ENCODE data around the gene IL4R. TPM values are rescaled to one million over a fixed set of nuclear protein-coding genes. Genes with fewer than 3 reads are reported as not detected.

Gene IL4R
- total RNA-seq, 4 donors from 2014 or later, result 84.9 to 97.9 (median 89.8) TPM

DNA sequence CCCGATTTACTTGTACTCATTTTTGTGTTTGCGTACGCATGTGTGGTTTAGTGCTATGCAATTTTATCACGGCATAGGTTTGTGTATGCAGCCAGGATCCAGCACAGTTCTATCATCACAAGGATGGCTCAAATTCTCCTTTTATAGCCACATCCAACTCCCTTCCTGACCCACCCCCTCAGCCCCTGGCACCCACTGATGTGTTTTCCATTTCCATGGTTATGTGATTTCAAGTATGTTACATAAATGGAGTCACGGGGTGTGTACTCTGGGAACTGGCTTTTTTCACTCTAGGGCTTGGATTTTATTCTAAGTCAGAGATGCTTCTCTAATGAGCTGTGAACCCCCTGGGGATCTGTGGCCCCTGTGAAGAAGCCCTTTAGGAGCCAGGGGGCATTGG, 16.8 kb downstream of the IL4R start:
- Histone ChIP-seq H3K27ac (peak overlapping the region; percentile 97 to 100 (median 99)), H3K27me3 (no peaks in the 10 kb centered on the region), H3K9me3 (no peaks in the 10 kb centered on the region), H3K36me3 (peaks cover 0 to 49% (median 14%) of the 10 kb centered on the region in 3 donors), H3K4me1 (peaks cover 45 to 93% (median 71%) of the 10 kb centered on the region in 3 donors), H3K4me3 (no peak overlapping the region)
- intact Hi-C loops (cut with DNase I), result no loop called here
- TF ChIP-seq POLR2A (IDR thresholded peaks at IDR 0.05) (no peak), CTCF (IDR thresholded peaks at IDR 0.05) (no peak)
- WGBS, 2 donors, result 44 to 52% methylated on average over 5 of the region's 5 CpGs
- DNase-seq, result no peak

DNA sequence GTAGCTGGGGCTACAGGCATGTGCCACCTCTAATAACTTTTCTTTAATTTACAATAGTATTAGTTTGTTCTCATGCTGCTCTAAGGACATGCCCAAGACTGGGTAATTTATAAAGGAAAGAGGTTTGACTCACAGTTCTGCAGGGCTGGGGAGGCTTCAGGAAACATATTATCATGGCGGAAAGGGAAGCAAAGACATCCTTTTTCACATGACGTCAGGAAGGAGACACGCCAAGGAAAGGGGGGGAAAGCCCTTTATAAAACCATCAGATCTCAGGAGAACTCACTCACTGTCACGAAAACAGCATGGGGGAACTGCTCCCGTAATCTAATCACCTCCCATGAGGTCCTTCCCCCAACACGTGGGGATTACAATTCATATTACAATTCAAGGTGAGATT, 18.3 kb downstream of the IL4R start:
- WGBS, 2 donors, result 56 to 63% methylated on average over 5 to 6 of the region's 6 CpGs

DNA sequence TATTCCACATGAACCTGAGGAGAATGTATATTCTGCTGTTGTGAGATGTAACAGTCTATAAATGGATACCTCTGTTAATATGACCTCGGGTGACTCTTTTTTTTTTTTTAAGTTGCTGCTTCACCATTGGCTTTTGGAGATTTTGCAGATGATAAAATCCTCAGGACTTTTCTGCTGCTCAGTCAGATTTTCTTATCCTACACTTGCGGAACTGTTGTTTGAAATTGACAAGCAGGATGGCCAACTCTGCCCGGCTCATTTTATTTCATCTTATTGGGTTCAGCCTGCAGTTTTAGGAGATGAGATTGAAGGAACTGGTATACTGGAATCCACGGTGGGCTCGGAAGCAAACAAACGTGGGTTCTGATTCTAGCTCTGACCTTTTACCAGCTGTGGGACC, 19.3 kb downstream of the IL4R start:
- Histone ChIP-seq H3K27me3 (no peaks in the 10 kb centered on the region), H3K4me3 (no peak overlapping the region), H3K27ac (peak overlapping the region; percentile 27 to 100 (median 86)), H3K4me1 (peaks cover 23 to 86% (median 47%) of the 10 kb centered on the region in 3 donors), H3K36me3 (peaks cover 0 to 74% (median 16%) of the 10 kb centered on the region in 3 donors), H3K9me3 (no peaks in the 10 kb centered on the region)
- intact Hi-C loops (cut with DNase I), result no loop called here
- TF ChIP-seq CTCF (IDR thresholded peaks at IDR 0.05), result no peak
- TF ChIP-seq POLR2A (IDR thresholded peaks at IDR 0.05), result no peak
- no peak for DNase-seq
- 67 to 76% methylated on average over 4 to 6 of the region's 6 CpGs for WGBS, 2 donors

More for the DNA sequence above, 18.3 kb downstream of the IL4R start:
- intact Hi-C loops (cut with DNase I), result no loop called here
- Histone ChIP-seq H3K27ac (peak overlapping the region; percentile 64 to 100 (median 98)), H3K36me3 (peaks cover 0 to 64% (median 14%) of the 10 kb centered on the region in 3 donors), H3K27me3 (no peaks in the 10 kb centered on the region), H3K9me3 (no peaks in the 10 kb centered on the region), H3K4me3 (no peak overlapping the region), H3K4me1 (peaks cover 32 to 91% (median 57%) of the 10 kb centered on the region in 3 donors)
- TF ChIP-seq CTCF (IDR thresholded peaks at IDR 0.05) (no peak), POLR2A (IDR thresholded peaks at IDR 0.05) (no peak)
- DNase-seq, result no peak

GRCh38 chr16:27333549-27333948, 19.8 kb downstream of the IL4R start:
- Histone ChIP-seq H3K36me3 (peaks cover 0 to 79% (median 20%) of the 10 kb centered on the region in 3 donors), H3K9me3 (no peaks in the 10 kb centered on the region), H3K4me3 (no peak overlapping the region), H3K4me1 (peaks cover 23 to 82% (median 43%) of the 10 kb centered on the region in 3 donors), H3K27ac (peak overlapping the region; percentile 27 to 100 (median 86)), H3K27me3 (no peaks in the 10 kb centered on the region)
- intact Hi-C loops (cut with DNase I), result no loop called here
- WGBS, 2 donors, result 87 to 93% methylated on average over 3 of the region's 3 CpGs
- no peak for DNase-seq
- TF ChIP-seq CTCF (IDR thresholded peaks at IDR 0.05) (no peak), POLR2A (IDR thresholded peaks at IDR 0.05) (no peak)

GRCh38 chr16:27334192-27334764, 20.5 kb downstream of the IL4R start:
- intact Hi-C loops (cut with DNase I), result no loop called here
- H3K27me3 ChIP-seq, result no peaks in the 10 kb centered on the region
- no peak for TF ChIP-seq CTCF (IDR thresholded peaks at IDR 0.05)
- no peak for TF ChIP-seq POLR2A (IDR thresholded peaks at IDR 0.05)
- H3K36me3 ChIP-seq, result peaks cover 0 to 86% (median 25%) of the 10 kb centered on the region in 3 donors
- 88 to 90% methylated on average over 10 of the region's 10 CpGs for WGBS, 2 donors
- DNase-seq, result no peak
- peaks cover 19 to 74% (median 37%) of the 10 kb centered on the region in 3 donors for H3K4me1 ChIP-seq
- H3K27ac ChIP-seq, result peak overlapping the region; percentile 1 to 100 (median 86)
- no peak overlapping the region for H3K4me3 ChIP-seq
- H3K9me3 ChIP-seq, result no peaks in the 10 kb centered on the region
